Loucy (cell line): Measurements from ENCODE around the gene ARHGEF10L.

Experiments
- EZH2phosphoT487 ChIP-seq: fragments of 200-600 bp; IDR thresholded peaks from 2 replicates; pipeline ENCODE4 v1.6.1; 2018; ENCODE audit warnings: antibody characterized with exemption, mild to moderate bottlenecking, moderate library complexity, borderline replicate concordance
- TF ChIP-seq, protein P1 (sequence below): fragments of 200-600 bp; sonication (generic); conservative IDR thresholded peaks from 2 replicates; pipeline ENCODE4 v1.5.1; 2014; ENCODE audit warnings: mild to moderate bottlenecking, antibody characterized with exemption, low read length

DNA sequence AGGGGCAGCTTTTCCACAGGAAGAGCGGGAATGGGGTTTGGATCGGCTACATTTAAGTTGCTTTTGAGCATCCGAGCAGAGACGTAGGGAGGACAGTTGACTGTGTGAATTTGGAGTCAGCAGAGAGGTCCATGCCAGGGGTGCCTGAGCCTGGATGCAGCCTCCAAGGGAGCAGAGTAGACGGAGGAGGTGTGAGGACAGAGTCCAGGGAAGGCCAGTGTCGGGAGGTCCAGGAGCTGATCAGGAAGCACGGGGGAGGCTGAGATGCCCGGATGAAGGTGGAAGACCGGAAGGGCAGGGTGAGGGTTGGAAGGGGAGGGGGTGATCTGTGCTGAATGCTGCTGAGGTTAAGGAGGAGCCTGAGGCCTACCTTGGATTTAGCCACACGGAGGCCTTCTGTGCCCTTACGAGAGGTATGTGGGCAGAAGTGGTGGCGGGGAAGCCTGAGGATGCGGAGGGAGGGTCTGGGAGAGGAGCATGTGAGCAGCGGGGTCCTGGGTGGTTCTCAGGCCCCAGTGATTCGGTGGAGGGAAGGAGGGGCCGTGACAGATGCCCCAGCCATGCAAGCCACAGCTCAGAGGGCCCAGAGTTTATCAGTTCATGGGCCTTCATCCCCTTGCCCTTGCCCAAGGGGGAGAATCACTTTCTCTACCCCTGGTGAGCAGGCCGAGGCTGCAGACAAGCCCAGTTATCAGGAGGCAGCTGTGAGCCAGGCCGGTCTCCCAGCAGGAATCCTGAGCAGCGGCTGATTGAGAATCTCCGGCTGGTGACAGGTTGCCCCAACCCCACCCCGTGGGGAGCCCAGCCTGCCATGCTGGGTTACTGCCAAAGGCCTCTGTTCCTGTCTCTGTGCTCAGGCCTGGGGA lies 161.7 kb downstream of the ARHGEF10L start:
- TF ChIP-seq, protein P1, sequence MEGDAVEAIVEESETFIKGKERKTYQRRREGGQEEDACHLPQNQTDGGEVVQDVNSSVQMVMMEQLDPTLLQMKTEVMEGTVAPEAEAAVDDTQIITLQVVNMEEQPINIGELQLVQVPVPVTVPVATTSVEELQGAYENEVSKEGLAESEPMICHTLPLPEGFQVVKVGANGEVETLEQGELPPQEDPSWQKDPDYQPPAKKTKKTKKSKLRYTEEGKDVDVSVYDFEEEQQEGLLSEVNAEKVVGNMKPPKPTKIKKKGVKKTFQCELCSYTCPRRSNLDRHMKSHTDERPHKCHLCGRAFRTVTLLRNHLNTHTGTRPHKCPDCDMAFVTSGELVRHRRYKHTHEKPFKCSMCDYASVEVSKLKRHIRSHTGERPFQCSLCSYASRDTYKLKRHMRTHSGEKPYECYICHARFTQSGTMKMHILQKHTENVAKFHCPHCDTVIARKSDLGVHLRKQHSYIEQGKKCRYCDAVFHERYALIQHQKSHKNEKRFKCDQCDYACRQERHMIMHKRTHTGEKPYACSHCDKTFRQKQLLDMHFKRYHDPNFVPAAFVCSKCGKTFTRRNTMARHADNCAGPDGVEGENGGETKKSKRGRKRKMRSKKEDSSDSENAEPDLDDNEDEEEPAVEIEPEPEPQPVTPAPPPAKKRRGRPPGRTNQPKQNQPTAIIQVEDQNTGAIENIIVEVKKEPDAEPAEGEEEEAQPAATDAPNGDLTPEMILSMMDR, result no peak
- TF ChIP-seq EZH2phosphoT487, result no peak
